GM12875 (cell line): ENCODE measurements around the gene CARD19.
"Not testable (repeated sequence)": the region's sequence is repeated elsewhere in the genome, so short reads cannot be mapped to it uniquely, and the experiment has no call there.

ENCODE experiments used
- H3K4me3 ChIP-seq: one replicate; pipeline ENCODE4 v1.5.1; 2011; ENCODE audit warnings: low read depth, low read length, control low read depth
- CTCF ChIP-seq: IDR thresholded peaks from 2 replicates; pipeline ENCODE4 v1.5.1; 2011; ENCODE audit warnings: low read depth, mild to moderate bottlenecking, control low read depth, inconsistent platforms, low read length, moderate library complexity, borderline replicate concordance; ENCODE audit not compliant: insufficient read depth

The CARD19 gene

DNA sequence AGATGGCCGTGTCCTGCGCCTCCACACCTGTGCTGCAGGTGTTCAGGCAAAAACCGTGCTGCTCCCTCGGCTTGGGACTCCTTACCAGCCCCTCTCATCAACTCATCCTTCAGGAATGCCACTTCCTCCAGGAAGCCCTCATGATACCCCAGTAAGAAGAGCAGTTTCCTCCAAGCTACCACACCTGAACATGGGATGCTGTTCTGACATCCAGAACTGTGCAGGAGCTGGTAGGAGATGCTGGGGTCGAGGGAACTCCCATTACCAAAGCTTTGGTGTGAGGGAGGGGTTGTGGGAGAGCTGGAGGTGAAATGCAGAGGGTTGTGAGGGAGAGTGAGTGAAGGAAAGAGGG is 18.9 kb downstream of the CARD19 start:
- H3K4me3 ChIP-seq: no peak overlapping the region
- no peak for TF ChIP-seq CTCF

DNA sequence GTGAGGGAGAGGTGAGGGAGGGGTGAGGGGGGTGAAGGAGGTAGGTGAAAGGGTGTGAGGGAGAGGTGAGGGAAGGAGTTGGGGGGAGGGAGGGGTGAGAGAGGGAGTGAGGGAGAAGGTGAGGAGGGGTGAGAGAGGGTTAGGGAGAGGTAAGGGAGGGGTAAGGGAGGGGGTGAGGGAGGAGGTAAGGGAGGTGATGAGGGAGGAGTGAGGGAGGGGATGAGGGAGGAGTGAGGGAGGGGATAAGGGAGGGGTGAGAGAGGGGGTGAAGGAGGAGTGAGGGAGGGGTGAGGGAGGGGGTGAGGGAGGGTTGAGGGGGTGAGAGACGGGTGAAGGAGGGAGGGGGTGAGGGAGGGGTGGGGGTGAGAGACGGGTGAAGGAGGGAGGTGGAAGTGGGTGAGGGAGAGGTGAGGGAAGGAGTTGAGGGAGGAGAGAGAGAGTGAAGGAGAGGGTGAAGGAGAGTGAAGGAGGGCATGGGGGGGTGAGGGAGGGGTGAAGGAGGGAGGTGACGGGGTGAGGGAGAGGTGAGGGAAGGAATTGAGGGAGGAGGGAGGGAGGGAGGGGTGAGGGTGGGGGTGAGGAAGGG is 19.6 kb downstream of the CARD19 start:
- H3K4me3 ChIP-seq: no peak overlapping the region
- TF ChIP-seq CTCF: no peak

DNA sequence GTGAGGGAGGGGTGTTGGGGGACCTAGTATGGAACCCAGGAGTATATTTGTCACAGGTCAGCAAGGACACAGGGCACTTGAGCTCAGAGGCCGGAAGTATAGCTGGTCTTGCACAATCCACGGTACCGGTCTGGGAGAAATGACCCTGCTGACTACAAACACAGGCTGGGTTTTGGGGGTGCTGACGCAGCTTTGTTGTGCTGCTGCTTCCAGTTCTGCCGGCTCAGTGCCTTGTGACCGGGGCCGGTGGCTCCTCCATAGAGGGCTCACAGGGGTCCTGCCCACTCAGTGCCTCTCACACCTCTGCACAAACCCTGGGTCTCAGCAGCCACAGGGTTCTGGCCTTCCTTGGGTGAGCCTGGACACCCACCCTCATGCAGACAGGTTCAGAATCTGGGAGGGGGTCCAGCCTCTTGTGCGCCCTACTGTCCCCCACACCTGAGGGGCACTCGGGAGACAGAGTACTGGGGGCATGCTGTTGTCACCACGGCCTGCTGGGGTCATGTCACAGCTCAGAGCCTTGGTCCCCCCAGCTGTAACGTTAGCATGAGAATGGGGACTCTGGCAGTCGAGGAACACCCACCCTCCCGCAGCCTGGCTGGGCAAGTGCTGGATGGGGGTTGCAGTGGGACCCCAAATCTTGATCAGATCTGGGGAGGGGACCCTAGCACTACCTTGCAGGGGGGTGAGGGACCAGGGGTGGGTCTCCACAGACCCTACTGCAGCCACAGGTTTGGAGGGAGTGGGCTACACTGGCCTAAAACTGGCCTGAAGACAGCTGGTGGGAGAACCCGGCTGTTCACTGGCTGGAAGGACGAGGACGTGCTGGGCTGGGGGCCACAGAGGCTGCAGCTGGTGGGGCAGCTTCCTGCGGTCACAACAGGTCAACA is 20.3 kb downstream of the CARD19 start:
- no peak overlapping the region for H3K4me3 ChIP-seq
- no peak for TF ChIP-seq CTCF

DNA sequence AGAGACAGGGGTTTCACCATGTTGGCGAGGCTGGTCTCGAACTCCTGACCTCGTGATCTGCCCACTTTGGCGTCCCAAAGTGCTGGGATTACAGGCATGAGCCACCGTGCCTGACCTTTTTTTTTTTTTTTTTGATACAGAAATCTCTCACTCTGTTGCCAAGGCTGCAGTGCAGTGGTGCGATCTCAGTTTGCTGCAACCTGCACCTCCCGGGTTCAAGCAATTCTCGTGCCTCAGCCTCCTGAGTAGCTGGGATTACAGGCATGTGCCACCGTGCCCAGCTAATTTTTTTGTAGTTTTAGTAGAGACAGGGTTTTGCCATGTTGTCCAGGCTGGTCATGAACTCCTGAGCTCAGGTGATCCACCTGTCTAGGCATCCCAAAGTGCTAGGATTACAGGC is 21.5 kb downstream of the CARD19 start:
- not testable (repeated sequence) for H3K4me3 ChIP-seq

DNA sequence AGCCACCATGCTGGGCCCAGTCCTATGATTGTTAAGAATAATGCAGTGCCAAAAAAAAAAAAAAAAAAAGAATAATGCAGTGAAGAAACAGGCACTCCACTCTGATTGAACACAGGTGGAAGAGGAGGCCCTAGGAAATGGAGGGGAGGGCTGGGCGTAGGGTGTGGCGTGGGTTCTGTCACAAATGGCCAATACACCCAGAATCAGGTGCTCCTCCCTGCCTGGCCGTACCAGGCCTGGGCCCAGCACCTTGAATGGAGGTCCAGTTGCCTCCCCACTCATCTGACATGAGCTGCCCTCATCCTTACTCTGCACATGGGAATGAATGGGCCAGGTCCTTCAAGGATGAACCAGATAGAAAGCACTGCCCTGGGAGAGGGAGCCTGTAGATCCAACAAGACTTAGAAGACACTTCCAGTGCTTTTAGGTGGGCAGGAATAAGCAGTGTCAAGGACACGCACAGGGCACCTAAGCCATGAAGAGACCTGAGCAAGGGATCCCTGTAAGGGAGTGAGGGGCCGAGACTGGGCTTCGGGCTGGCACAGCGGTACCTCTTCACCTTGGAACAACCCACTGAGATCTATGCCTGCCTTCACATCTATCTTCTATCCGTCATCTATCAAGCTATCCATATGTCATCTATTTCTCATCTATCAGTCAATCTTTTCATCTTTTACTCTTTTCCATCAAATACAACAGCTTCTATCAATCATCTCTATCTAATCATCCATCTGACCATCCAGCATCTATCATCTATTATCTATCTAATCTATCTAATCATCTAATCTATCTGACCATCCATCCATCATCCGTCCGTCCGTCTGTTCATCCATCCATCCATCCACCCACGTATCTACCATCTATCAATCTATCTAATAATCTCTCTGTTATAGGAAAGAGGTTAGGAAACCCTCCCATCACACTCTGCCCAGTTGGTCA is 22.2 kb downstream of the CARD19 start:
- no peak overlapping the region for H3K4me3 ChIP-seq

GRCh38 chr9:93118863-93119702 is 23.1 kb downstream of the CARD19 start:
- H3K4me3 ChIP-seq: no peak overlapping the region
- TF ChIP-seq CTCF: no peak

More for the DNA sequence above, 22.2 kb downstream of the CARD19 start:
- no peak for TF ChIP-seq CTCF

GRCh38 chr9:93119703-93119952 is 23.6 kb downstream of the CARD19 start:
- TF ChIP-seq CTCF: no peak
- H3K4me3 ChIP-seq: no peak overlapping the region
